ENCODE measurements around the gene IL4.

The IL4 gene

DNA sequence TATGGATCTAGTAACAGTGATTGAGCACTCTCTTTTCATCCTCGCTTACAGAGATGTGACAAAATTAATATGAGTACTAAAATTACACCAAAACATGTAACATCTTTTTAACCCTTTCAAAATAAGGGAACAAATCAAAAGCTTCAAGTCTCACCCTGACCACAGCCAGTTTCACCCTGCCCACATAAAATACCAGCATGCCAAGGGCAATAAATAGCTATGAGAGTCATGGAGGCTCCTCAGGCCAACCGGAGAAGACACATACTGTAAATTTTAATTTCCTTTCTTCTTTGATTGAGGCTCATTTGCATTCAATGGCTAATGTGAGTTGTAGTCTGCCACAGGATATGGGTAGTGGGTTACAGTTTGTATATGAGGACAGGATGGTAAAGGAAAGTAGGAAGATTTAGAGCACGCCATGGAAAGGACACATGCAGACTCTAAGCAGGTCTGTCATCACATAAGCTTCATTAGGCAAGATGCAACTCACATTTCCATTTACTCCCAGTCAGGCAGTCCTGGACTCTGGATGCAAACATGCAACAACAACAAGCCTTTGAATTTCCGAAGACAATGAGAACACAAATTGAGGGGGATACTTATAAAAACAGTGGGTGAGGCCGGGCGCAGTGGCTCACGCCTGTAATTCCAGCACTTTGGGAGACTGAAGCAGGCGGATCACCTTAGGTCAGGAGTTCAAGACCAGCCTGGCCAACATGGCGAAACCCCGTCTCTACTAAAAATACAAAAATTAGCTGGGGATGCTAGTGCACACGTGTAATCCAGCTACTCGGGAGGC is 11.3 kb downstream of the IL4 start:
- Histone ChIP-seq H4K8ac (ENCODE audit: low read depth, low read length) (no peak overlapping the region), H3K9ac (ENCODE audit: low read length) (no peak overlapping the region), H2BK5ac (ENCODE audit: low read length) (no peak overlapping the region), H3K27ac (ENCODE audit: low read depth, low read length) (no peak overlapping the region), H3K18ac (ENCODE audit: low read length) (no peak overlapping the region), H3K4me1 (ENCODE audit: control insufficient read depth, low read depth, low read length) (no peaks in the 10 kb centered on the region), H3K4me3 (ENCODE audit: low read length) (no peak overlapping the region), H4K5ac (ENCODE audit: low read length) (no peak overlapping the region), H2BK15ac (replicated peaks; ENCODE audit: low read depth) (no peak overlapping the region), H3K4ac (ENCODE audit: low read depth, low read length) (no peak overlapping the region), H3K79me1 (ENCODE audit: low read length) (no peaks in the 10 kb centered on the region), H2BK120ac (ENCODE audit: low read depth, low read length) (no peak overlapping the region), H2AK5ac (ENCODE audit: low read length) (no peak overlapping the region), H3K4me2 (ENCODE audit: low read length) (no peak overlapping the region), H3K23ac (ENCODE audit: low read length) (no peak overlapping the region), H3K36me3 (ENCODE audit: control insufficient read depth, insufficient read depth, low read length) (no peaks in the 10 kb centered on the region), H3K79me2 (ENCODE audit: control insufficient read depth, insufficient read depth, low read length) (no peaks in the 10 kb centered on the region), H3K56ac (ENCODE audit: low read length) (no peak overlapping the region), H3K27me3 (ENCODE audit: insufficient read depth, low read length, poor library complexity) (no peaks in the 10 kb centered on the region)
- WGBS (ENCODE audit: extremely low coverage, insufficient coverage, low lambda C conversion rate): no CpG with 5 or more reads among the region's 12 CpGs
- no peak for DNase-seq

DNA sequence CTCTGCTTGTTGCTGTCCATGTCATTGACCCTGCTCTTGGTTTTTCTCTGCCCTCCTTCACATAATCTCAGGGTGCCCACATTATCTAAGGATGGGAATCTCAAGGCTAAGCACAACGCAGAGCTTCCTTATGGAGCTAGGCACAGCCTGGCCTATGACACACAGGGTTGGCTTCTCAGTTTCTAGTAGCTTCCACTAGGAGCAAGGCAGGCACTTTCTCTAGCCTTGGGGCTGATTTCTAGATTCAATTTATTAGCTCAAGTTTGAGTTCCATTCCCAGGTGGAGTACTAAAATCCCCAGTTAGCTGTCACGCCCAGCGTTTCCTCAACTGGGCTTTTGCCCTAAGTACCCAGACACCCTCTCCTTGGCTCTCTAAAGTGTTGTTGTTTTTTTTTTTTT is 12.4 kb downstream of the IL4 start:
- WGBS (ENCODE audit: extremely low coverage, insufficient coverage, low lambda C conversion rate): no CpG with 5 or more reads among the region's 3 CpGs
- no peak overlapping the region for H2BK120ac ChIP-seq (ENCODE audit: low read depth, low read length)
- H3K18ac ChIP-seq (ENCODE audit: low read length): no peak overlapping the region
- H3K36me3 ChIP-seq (ENCODE audit: control insufficient read depth, insufficient read depth, low read length): no peaks in the 10 kb centered on the region
- no peak for DNase-seq
- no peak overlapping the region for H2BK15ac ChIP-seq (replicated peaks; ENCODE audit: low read depth)
- no peak overlapping the region for H2BK5ac ChIP-seq (ENCODE audit: low read length)
- H3K27ac ChIP-seq (ENCODE audit: low read depth, low read length): no peak overlapping the region
- H4K8ac ChIP-seq (ENCODE audit: low read depth, low read length): no peak overlapping the region
- no peak overlapping the region for H3K4me3 ChIP-seq (ENCODE audit: low read length)
- H3K4me2 ChIP-seq (ENCODE audit: low read length): no peak overlapping the region
- no peaks in the 10 kb centered on the region for H3K79me1 ChIP-seq (ENCODE audit: low read length)
- no peaks in the 10 kb centered on the region for H3K4me1 ChIP-seq (ENCODE audit: control insufficient read depth, low read depth, low read length)
- no peak overlapping the region for H4K5ac ChIP-seq (ENCODE audit: low read length)
- no peak overlapping the region for H3K4ac ChIP-seq (ENCODE audit: low read depth, low read length)
- no peaks in the 10 kb centered on the region for H3K27me3 ChIP-seq (ENCODE audit: insufficient read depth, low read length, poor library complexity)
- no peak overlapping the region for H3K9ac ChIP-seq (ENCODE audit: low read length)
- H3K79me2 ChIP-seq (ENCODE audit: control insufficient read depth, insufficient read depth, low read length): no peaks in the 10 kb centered on the region
- no peak overlapping the region for H2AK5ac ChIP-seq (ENCODE audit: low read length)
- H3K23ac ChIP-seq (ENCODE audit: low read length): no peak overlapping the region
- no peak overlapping the region for H3K56ac ChIP-seq (ENCODE audit: low read length)

DNA sequence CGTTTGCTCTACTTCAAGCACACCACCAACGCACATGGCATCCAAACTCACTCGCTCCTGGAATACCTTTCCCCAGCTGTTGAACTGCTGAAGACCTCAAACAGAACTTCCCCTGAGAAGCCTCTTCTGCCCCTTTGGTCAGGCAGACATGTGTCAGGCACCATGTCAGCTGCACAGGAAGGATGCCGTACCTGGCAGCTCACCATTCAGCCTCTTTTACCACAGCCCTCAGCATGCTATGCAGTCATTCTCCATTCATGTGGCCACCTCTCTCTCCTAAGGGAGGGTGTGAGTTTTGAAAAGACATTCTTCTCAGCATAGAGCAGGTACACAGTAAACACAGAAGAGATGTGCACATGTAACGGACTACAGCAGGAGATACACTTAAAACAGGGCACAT is 14.2 kb downstream of the IL4 start:
- Histone ChIP-seq H3K4me3 (ENCODE audit: low read length) (no peak overlapping the region), H3K9ac (ENCODE audit: low read length) (no peak overlapping the region), H3K79me1 (ENCODE audit: low read length) (no peaks in the 10 kb centered on the region), H2BK5ac (ENCODE audit: low read length) (no peak overlapping the region), H3K18ac (ENCODE audit: low read length) (no peak overlapping the region), H2BK120ac (ENCODE audit: low read depth, low read length) (no peak overlapping the region), H3K23ac (ENCODE audit: low read length) (no peak overlapping the region), H3K79me2 (ENCODE audit: control insufficient read depth, insufficient read depth, low read length) (no peaks in the 10 kb centered on the region), H3K27ac (ENCODE audit: low read depth, low read length) (no peak overlapping the region), H2AK5ac (ENCODE audit: low read length) (no peak overlapping the region), H3K36me3 (ENCODE audit: control insufficient read depth, insufficient read depth, low read length) (no peaks in the 10 kb centered on the region), H3K4me1 (ENCODE audit: control insufficient read depth, low read depth, low read length) (no peaks in the 10 kb centered on the region), H3K27me3 (ENCODE audit: insufficient read depth, low read length, poor library complexity) (no peaks in the 10 kb centered on the region), H3K4me2 (ENCODE audit: low read length) (no peak overlapping the region), H3K4ac (ENCODE audit: low read depth, low read length) (no peak overlapping the region), H2BK15ac (replicated peaks; ENCODE audit: low read depth) (no peak overlapping the region), H4K8ac (ENCODE audit: low read depth, low read length) (no peak overlapping the region), H3K56ac (ENCODE audit: low read length) (no peak overlapping the region), H4K5ac (ENCODE audit: low read length) (no peak overlapping the region)
- no peak for DNase-seq
- no CpG with 5 or more reads among the region's 5 CpGs for whole genome bisulfite sequencing (ENCODE audit: extremely low coverage, insufficient coverage, low lambda C conversion rate)

DNA sequence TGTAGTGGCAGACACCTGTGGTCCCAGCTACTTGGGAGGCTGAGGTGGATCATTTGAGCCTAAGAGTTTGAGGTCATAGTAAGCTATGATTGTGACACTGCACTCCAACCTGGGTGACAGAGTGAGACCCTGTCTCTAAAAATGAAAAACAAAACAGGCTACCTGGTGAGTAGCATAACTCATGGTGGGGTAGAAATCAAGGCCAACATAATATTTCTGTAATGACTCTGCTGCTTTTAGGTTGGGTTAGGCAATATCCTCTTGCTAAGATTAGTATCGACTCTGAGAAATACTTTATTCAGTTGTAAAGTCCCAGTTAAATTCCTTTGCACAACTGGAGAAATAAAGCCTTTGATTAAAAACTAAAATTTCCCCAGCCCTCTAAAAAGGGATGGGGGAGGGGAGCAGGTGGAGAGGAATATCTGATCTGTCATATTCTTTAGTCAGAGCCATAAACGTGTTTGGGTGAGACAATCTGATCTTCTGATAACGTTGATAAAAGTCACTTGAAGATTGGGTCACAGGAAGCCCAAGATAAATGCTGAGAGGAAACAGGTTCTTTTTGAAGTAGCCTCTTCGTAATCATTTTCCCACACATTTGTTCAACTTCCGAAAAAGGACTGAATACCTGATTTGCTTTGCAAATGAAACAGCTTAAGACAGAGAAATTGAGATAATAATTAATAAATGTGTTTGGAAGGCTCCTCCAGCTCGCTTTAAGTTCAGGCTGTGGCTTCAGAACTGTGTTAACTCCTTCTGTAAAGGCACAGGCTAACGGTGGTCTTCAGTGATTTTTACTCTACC is 14.9 kb downstream of the IL4 start:
- no peak overlapping the region for H2BK5ac ChIP-seq (ENCODE audit: low read length)
- H4K8ac ChIP-seq (ENCODE audit: low read depth, low read length): no peak overlapping the region
- no peak overlapping the region for H3K4me3 ChIP-seq (ENCODE audit: low read length)
- H3K4me2 ChIP-seq (ENCODE audit: low read length): no peak overlapping the region
- no peak for DNase-seq
- H3K18ac ChIP-seq (ENCODE audit: low read length): no peak overlapping the region
- H3K23ac ChIP-seq (ENCODE audit: low read length): no peak overlapping the region
- H3K79me2 ChIP-seq (ENCODE audit: control insufficient read depth, insufficient read depth, low read length): no peaks in the 10 kb centered on the region
- H2BK120ac ChIP-seq (ENCODE audit: low read depth, low read length): no peak overlapping the region
- H3K27me3 ChIP-seq (ENCODE audit: insufficient read depth, low read length, poor library complexity): no peaks in the 10 kb centered on the region
- no peaks in the 10 kb centered on the region for H3K4me1 ChIP-seq (ENCODE audit: control insufficient read depth, low read depth, low read length)
- H2BK15ac ChIP-seq (replicated peaks; ENCODE audit: low read depth): no peak overlapping the region
- H3K56ac ChIP-seq (ENCODE audit: low read length): no peak overlapping the region
- no peak overlapping the region for H3K4ac ChIP-seq (ENCODE audit: low read depth, low read length)
- no peaks in the 10 kb centered on the region for H3K36me3 ChIP-seq (ENCODE audit: control insufficient read depth, insufficient read depth, low read length)
- H2AK5ac ChIP-seq (ENCODE audit: low read length): no peak overlapping the region
- WGBS (ENCODE audit: extremely low coverage, insufficient coverage, low lambda C conversion rate): no CpG with 5 or more reads among the region's 7 CpGs
- H3K9ac ChIP-seq (ENCODE audit: low read length): no peak overlapping the region
- no peaks in the 10 kb centered on the region for H3K79me1 ChIP-seq (ENCODE audit: low read length)
- no peak overlapping the region for H4K5ac ChIP-seq (ENCODE audit: low read length)
- H3K27ac ChIP-seq (ENCODE audit: low read depth, low read length): no peak overlapping the region

DNA sequence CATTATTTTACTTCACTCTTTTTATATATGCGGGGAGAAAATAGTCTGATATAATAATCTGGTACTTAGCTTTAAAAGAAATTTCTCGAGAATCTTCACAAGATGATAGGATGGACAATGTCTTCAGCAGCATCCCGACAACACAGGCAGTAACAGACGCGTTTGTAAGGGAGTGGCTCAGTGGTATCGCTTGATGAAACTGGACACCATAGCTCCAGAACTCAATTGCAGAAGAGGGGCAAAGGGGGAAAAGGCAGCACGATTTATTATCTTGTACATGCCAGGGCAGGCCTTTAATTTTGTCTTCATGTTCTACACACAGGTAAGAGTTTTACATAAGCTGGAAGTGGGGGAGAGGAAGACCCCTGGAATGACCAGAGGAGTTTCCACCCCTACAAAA is 15.7 kb downstream of the IL4 start:
- no peak overlapping the region for H2AK5ac ChIP-seq (ENCODE audit: low read length)
- H3K23ac ChIP-seq (ENCODE audit: low read length): no peak overlapping the region
- H4K5ac ChIP-seq (ENCODE audit: low read length): no peak overlapping the region
- no peak overlapping the region for H3K4ac ChIP-seq (ENCODE audit: low read depth, low read length)
- no peak overlapping the region for H3K4me2 ChIP-seq (ENCODE audit: low read length)
- H3K9ac ChIP-seq (ENCODE audit: low read length): no peak overlapping the region
- WGBS (ENCODE audit: extremely low coverage, insufficient coverage, low lambda C conversion rate): no CpG with 5 or more reads among the region's 7 CpGs
- H3K56ac ChIP-seq (ENCODE audit: low read length): no peak overlapping the region
- H3K18ac ChIP-seq (ENCODE audit: low read length): no peak overlapping the region
- H3K4me3 ChIP-seq (ENCODE audit: low read length): no peak overlapping the region
- no peaks in the 10 kb centered on the region for H3K79me1 ChIP-seq (ENCODE audit: low read length)
- no peak overlapping the region for H2BK5ac ChIP-seq (ENCODE audit: low read length)
- H2BK120ac ChIP-seq (ENCODE audit: low read depth, low read length): no peak overlapping the region
- no peaks in the 10 kb centered on the region for H3K79me2 ChIP-seq (ENCODE audit: control insufficient read depth, insufficient read depth, low read length)
- H3K27me3 ChIP-seq (ENCODE audit: insufficient read depth, low read length, poor library complexity): no peaks in the 10 kb centered on the region
- H3K36me3 ChIP-seq (ENCODE audit: control insufficient read depth, insufficient read depth, low read length): no peaks in the 10 kb centered on the region
- no peak overlapping the region for H2BK15ac ChIP-seq (replicated peaks; ENCODE audit: low read depth)
- no peaks in the 10 kb centered on the region for H3K4me1 ChIP-seq (ENCODE audit: control insufficient read depth, low read depth, low read length)
- no peak overlapping the region for H3K27ac ChIP-seq (ENCODE audit: low read depth, low read length)
- no peak overlapping the region for H4K8ac ChIP-seq (ENCODE audit: low read depth, low read length)
- DNase-seq: no peak
